ENCODE data around the gene OCRL.

Gene OCRL

GRCh38 chrX:129590596-129590995 is 50.5 kb downstream of the OCRL start:
- Histone ChIP-seq H3K36me3 (ENCODE audit: insufficient read depth, low read length) (peaks cover 29% of the 10 kb centered on the region), H3K9ac (ENCODE audit: low read length) (no peak overlapping the region), H3K9me3 (ENCODE audit: low read length) (no peaks in the 10 kb centered on the region), H3K27ac (ENCODE audit: low read depth, low read length) (no peak overlapping the region), H3K27me3 (ENCODE audit: control insufficient read depth in 1 of 2, insufficient read depth in 2 of 2, low read length in 2 of 2) (no peaks in the 10 kb centered on the region), H3K4me1 (ENCODE audit: insufficient read depth, low read length) (no peaks in the 10 kb centered on the region), H3K4me3 (ENCODE audit: low read depth in 1 of 2, low read length in 2 of 2) (no peak overlapping the region)

- Histone ChIP-seq H3K4me1 (ENCODE audit: insufficient read depth, low read length) (no peaks in the 10 kb centered on the region), H3K27ac (ENCODE audit: low read depth, low read length) (no peak overlapping the region), H3K27me3 (ENCODE audit: control insufficient read depth in 1 of 2, insufficient read depth in 2 of 2, low read length in 2 of 2) (no peaks in the 10 kb centered on the region), H3K4me3 (ENCODE audit: low read depth in 1 of 2, low read length in 2 of 2) (no peak overlapping the region), H3K36me3 (ENCODE audit: insufficient read depth, low read length) (peaks cover 18% of the 10 kb centered on the region), H3K9me3 (ENCODE audit: low read length) (no peaks in the 10 kb centered on the region), H3K9ac (ENCODE audit: low read length) (no peak overlapping the region)
Observed at GRCh38 chrX:129593137-129593536, 53.1 kb downstream of the OCRL start.

- Histone ChIP-seq H3K9me3 (ENCODE audit: low read length) (no peaks in the 10 kb centered on the region), H3K27me3 (ENCODE audit: control insufficient read depth in 1 of 2, insufficient read depth in 2 of 2, low read length in 2 of 2) (no peaks in the 10 kb centered on the region), H3K4me3 (ENCODE audit: low read depth in 1 of 2, low read length in 2 of 2) (no peak overlapping the region), H3K4me1 (ENCODE audit: insufficient read depth, low read length) (no peaks in the 10 kb centered on the region), H3K27ac (ENCODE audit: low read depth, low read length) (no peak overlapping the region), H3K9ac (ENCODE audit: low read length) (no peak overlapping the region), H3K36me3 (ENCODE audit: insufficient read depth, low read length) (peaks cover 3% of the 10 kb centered on the region)
Observed at GRCh38 chrX:129594781-129595180, 54.7 kb downstream of the OCRL start.

GRCh38 chrX:129596077-129596476 is 56.0 kb downstream of the OCRL start:
- Histone ChIP-seq H3K9ac (ENCODE audit: low read length) (no peak overlapping the region), H3K27ac (ENCODE audit: low read depth, low read length) (no peak overlapping the region), H3K4me3 (ENCODE audit: low read depth in 1 of 2, low read length in 2 of 2) (no peak overlapping the region), H3K36me3 (ENCODE audit: insufficient read depth, low read length) (peaks cover 3% of the 10 kb centered on the region), H3K27me3 (ENCODE audit: control insufficient read depth in 1 of 2, insufficient read depth in 2 of 2, low read length in 2 of 2) (no peaks in the 10 kb centered on the region), H3K4me1 (ENCODE audit: insufficient read depth, low read length) (no peaks in the 10 kb centered on the region), H3K9me3 (ENCODE audit: low read length) (no peaks in the 10 kb centered on the region)

- Histone ChIP-seq H3K4me1 (ENCODE audit: insufficient read depth, low read length) (no peaks in the 10 kb centered on the region), H3K27ac (ENCODE audit: low read depth, low read length) (no peak overlapping the region)
Observed at GRCh38 chrX:129597905-129598304, 57.8 kb downstream of the OCRL start.

GRCh38 chrX:129599499-129599898 is 59.4 kb downstream of the OCRL start:
- H3K9me3 ChIP-seq (ENCODE audit: low read length): no peaks in the 10 kb centered on the region
- H3K36me3 ChIP-seq (ENCODE audit: insufficient read depth, low read length): peaks cover 3% of the 10 kb centered on the region
- H3K27ac ChIP-seq (ENCODE audit: low read depth, low read length): no peak overlapping the region
- no peaks in the 10 kb centered on the region for H3K27me3 ChIP-seq (ENCODE audit: control insufficient read depth in 1 of 2, insufficient read depth in 2 of 2, low read length in 2 of 2)
- H3K4me1 ChIP-seq (ENCODE audit: insufficient read depth, low read length): peaks cover 5% of the 10 kb centered on the region
- no peak overlapping the region for H3K9ac ChIP-seq (ENCODE audit: low read length)
- H3K4me3 ChIP-seq (ENCODE audit: low read depth in 1 of 2, low read length in 2 of 2): no peak overlapping the region

More at GRCh38 chrX:129597905-129598304, 57.8 kb downstream of the OCRL start:
- H3K9me3 ChIP-seq (ENCODE audit: low read length): no peaks in the 10 kb centered on the region
- H3K9ac ChIP-seq (ENCODE audit: low read length): no peak overlapping the region
- no peak overlapping the region for H3K4me3 ChIP-seq (ENCODE audit: low read depth in 1 of 2, low read length in 2 of 2)
- no peaks in the 10 kb centered on the region for H3K27me3 ChIP-seq (ENCODE audit: control insufficient read depth in 1 of 2, insufficient read depth in 2 of 2, low read length in 2 of 2)
- H3K36me3 ChIP-seq (ENCODE audit: insufficient read depth, low read length): peaks cover 3% of the 10 kb centered on the region

- no peak overlapping the region for H3K4me3 ChIP-seq (ENCODE audit: low read depth in 1 of 2, low read length in 2 of 2)
- H3K9ac ChIP-seq (ENCODE audit: low read length): no peak overlapping the region
- H3K9me3 ChIP-seq (ENCODE audit: low read length): no peaks in the 10 kb centered on the region
- H3K27ac ChIP-seq (ENCODE audit: low read depth, low read length): no peak overlapping the region
- H3K4me1 ChIP-seq (ENCODE audit: insufficient read depth, low read length): peaks cover 6% of the 10 kb centered on the region
- no peaks in the 10 kb centered on the region for H3K27me3 ChIP-seq (ENCODE audit: control insufficient read depth in 1 of 2, insufficient read depth in 2 of 2, low read length in 2 of 2)
- peaks cover 3% of the 10 kb centered on the region for H3K36me3 ChIP-seq (ENCODE audit: insufficient read depth, low read length)
Observed at GRCh38 chrX:129599996-129600395, 59.9 kb downstream of the OCRL start.

- no peak overlapping the region for H3K4me3 ChIP-seq (ENCODE audit: low read depth in 1 of 2, low read length in 2 of 2)
- H3K4me1 ChIP-seq (ENCODE audit: insufficient read depth, low read length): peaks cover 6% of the 10 kb centered on the region
- peaks cover 0 to 4% of the 10 kb centered on the region in 2 donors for H3K27me3 ChIP-seq (ENCODE audit: control insufficient read depth in 1 of 2, insufficient read depth in 2 of 2, low read length in 2 of 2)
- no peak overlapping the region for H3K9ac ChIP-seq (ENCODE audit: low read length)
- no peak overlapping the region for H3K27ac ChIP-seq (ENCODE audit: low read depth, low read length)
- peaks cover 3% of the 10 kb centered on the region for H3K36me3 ChIP-seq (ENCODE audit: insufficient read depth, low read length)
- H3K9me3 ChIP-seq (ENCODE audit: low read length): no peaks in the 10 kb centered on the region
Observed at GRCh38 chrX:129600981-129601424, 60.9 kb downstream of the OCRL start.

GRCh38 chrX:129606918-129607317 is 66.9 kb downstream of the OCRL start:
- Histone ChIP-seq H3K27me3 (ENCODE audit: control insufficient read depth in 1 of 2, insufficient read depth in 2 of 2, low read length in 2 of 2) (peaks cover 0 to 8% of the 10 kb centered on the region in 2 donors), H3K36me3 (ENCODE audit: insufficient read depth, low read length) (no peaks in the 10 kb centered on the region), H3K4me1 (ENCODE audit: insufficient read depth, low read length) (peaks cover 6% of the 10 kb centered on the region), H3K9ac (ENCODE audit: low read length) (no peak overlapping the region), H3K27ac (ENCODE audit: low read depth, low read length) (no peak overlapping the region), H3K9me3 (ENCODE audit: low read length) (no peaks in the 10 kb centered on the region), H3K4me3 (ENCODE audit: low read depth in 1 of 2, low read length in 2 of 2) (no peak overlapping the region)

- no peak overlapping the region for H3K4me3 ChIP-seq (ENCODE audit: low read depth in 1 of 2, low read length in 2 of 2)
- no peak overlapping the region for H3K27ac ChIP-seq (ENCODE audit: low read depth, low read length)
- peaks cover 0 to 8% of the 10 kb centered on the region in 2 donors for H3K27me3 ChIP-seq (ENCODE audit: control insufficient read depth in 1 of 2, insufficient read depth in 2 of 2, low read length in 2 of 2)
- H3K9me3 ChIP-seq (ENCODE audit: low read length): no peaks in the 10 kb centered on the region
- H3K4me1 ChIP-seq (ENCODE audit: insufficient read depth, low read length): peaks cover 6% of the 10 kb centered on the region
- no peaks in the 10 kb centered on the region for H3K36me3 ChIP-seq (ENCODE audit: insufficient read depth, low read length)
- no peak overlapping the region for H3K9ac ChIP-seq (ENCODE audit: low read length)
Observed at GRCh38 chrX:129608496-129608895, 68.4 kb downstream of the OCRL start.

- peaks cover 0 to 9% of the 10 kb centered on the region in 2 donors for H3K27me3 ChIP-seq (ENCODE audit: control insufficient read depth in 1 of 2, insufficient read depth in 2 of 2, low read length in 2 of 2)
Observed at GRCh38 chrX:129609395-129609794, 69.3 kb downstream of the OCRL start.

GRCh38 chrX:129612396-129612795 is 72.3 kb downstream of the OCRL start:
- Histone ChIP-seq H3K9me3 (ENCODE audit: low read length) (no peaks in the 10 kb centered on the region), H3K4me3 (ENCODE audit: low read depth in 1 of 2, low read length in 2 of 2) (no peak overlapping the region), H3K36me3 (ENCODE audit: insufficient read depth, low read length) (no peaks in the 10 kb centered on the region), H3K27ac (ENCODE audit: low read depth, low read length) (no peak overlapping the region), H3K4me1 (ENCODE audit: insufficient read depth, low read length) (no peaks in the 10 kb centered on the region), H3K9ac (ENCODE audit: low read length) (no peak overlapping the region), H3K27me3 (ENCODE audit: control insufficient read depth in 1 of 2, insufficient read depth in 2 of 2, low read length in 2 of 2) (peaks cover 0 to 13% of the 10 kb centered on the region in 2 donors)

More at GRCh38 chrX:129609395-129609794, 69.3 kb downstream of the OCRL start:
- no peak overlapping the region for H3K9ac ChIP-seq (ENCODE audit: low read length)
- peaks cover 2% of the 10 kb centered on the region for H3K4me1 ChIP-seq (ENCODE audit: insufficient read depth, low read length)
- H3K9me3 ChIP-seq (ENCODE audit: low read length): no peaks in the 10 kb centered on the region
- H3K27ac ChIP-seq (ENCODE audit: low read depth, low read length): no peak overlapping the region
- H3K4me3 ChIP-seq (ENCODE audit: low read depth in 1 of 2, low read length in 2 of 2): no peak overlapping the region
- H3K36me3 ChIP-seq (ENCODE audit: insufficient read depth, low read length): no peaks in the 10 kb centered on the region
